Tracheal epithelial cell (primary cell): ENCODE measurements around the gene RETREG1. TPM values are rescaled to one million over a fixed set of nuclear protein-coding genes. Genes with fewer than 3 reads are reported as not detected.

ENCODE experiments used
- total RNA-seq: library from RNA; depleted of rRNA; stranded (reverse); fragments of >200 nt; gene quantifications from 2 replicates; pipeline ENCODE4 v1.2.1, GENCODE V29; 2014

The RETREG1 gene
- total RNA-seq, result 1.9 and 24.3 TPM in 2 replicates

GRCh38 chr5:16616536-16617273 is at the start of gene RETREG1:
TSS of gene RETREG1 (minus strand) at chr5:16616997. CDS start at chr5:16616971, 26 bp downstream.

DNA sequence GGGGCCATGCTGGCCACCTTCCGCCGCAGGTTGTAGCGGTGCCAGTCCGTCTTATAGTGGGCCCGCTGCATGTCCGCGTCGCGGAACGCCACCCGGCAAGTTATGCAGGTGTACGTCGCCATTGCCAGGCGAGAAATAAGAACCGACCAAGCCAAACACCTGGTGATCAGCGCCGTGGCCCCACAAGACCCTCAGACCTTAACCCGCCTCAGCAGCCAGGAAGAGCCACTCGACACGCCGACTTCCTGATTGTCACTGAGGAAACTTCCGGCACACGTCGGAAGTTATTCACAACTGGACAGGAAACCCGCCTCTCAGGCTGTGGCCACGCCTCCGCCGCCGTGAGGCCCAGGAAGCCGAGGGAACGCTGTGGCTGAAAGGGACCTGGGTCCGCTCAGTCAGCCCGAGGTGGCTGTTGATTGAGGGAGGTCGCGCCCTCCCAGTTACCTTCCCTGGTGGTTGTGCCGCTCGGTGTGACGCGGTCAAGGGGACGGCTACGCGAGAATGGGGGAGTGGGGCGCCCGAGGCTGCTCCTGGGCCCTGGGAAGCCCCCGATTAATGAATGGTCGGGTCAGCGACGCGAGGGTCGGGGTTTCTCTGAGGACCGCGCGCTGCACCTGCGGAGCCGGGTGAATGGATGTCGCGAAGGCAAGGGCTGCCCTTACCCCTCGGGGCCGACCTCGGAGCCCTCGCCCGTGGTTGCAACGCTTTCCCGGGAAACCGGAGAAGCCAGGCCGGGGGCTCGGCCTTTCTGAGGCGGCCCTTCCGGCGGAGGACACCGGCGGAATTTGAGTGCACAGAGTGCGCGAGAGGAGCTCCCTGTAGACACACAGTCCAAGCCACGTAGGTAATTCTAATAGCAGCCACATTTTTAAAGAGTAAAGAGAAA is 151.0 kb downstream of the RETREG1 start, which contains the start of gene ZNF622:
ZNF622 (minus strand) TSS at position 257 of the 889 bp plus-strand sequence; CDS start at position 122, 135 bp downstream.

Other genes starting within 250 kb of the RETREG1 start
- 42.4 and 53.0 TPM in 2 replicates for gene ZNF622, start 151.2 kb downstream of the RETREG1 start, total RNA-seq